NCI-H82 treated with DMSO at 0.1 percent for 48 hours (cell line): ENCODE measurements around the gene PJA2.
"Not testable (repeated sequence)": the region's sequence is repeated elsewhere in the genome, so short reads cannot be mapped to it uniquely, and the experiment has no call there.

Experiments used
- DNase-seq: peaks from one replicate; lab custom pipeline; 2025; ENCODE audit not compliant: unreplicated experiment; lab: John Stamatoyannopoulos, UW

PJA2 gene

DNA sequence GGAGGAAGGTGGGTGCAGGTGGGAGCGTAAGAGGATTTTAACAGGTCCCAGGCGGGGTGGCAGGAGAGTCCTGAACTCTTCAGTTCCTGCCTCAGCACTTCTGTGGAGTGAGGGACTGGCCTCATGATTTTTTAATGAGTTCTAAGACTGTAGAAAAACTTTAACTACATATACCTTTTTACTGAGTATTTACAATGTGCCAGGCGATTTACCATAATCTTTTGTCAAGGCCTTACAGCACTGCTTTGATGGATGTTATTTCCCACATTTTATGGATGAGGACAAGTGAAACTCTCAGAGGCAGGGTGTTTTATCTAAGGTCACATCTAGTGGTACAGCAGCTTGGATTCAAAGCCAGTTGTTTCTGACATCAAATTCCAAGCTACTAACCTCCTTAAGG, 99.5 kb downstream of the PJA2 start:
- no peak for DNase-seq

- no peak for DNase-seq
Observed at GRCh38 chr5:109309326-109310063, 100.3 kb downstream of the PJA2 start.

DNA sequence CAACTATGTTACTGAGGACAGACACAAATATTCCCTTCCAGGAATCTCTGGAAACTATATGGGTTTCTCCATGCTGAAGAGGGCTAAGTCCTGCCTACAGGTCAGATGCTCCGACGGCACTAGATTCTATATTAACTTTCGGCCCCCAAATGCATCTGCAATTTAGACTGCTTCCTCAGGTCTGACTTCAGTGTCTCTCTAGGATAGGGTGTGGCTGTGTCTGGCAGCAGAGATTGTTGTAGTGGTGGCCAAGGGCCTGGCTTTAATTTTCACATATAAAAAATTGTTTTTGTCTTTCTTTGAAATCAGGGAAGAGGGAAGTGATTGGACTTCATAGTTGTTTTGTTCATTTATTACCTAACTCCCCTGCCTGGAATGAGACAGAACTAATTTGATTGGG, 101.8 kb downstream of the PJA2 start:
- no peak for DNase-seq

- DNase-seq, result no peak
Observed at GRCh38 chr5:109307456-109307855, 102.3 kb downstream of the PJA2 start.

GRCh38 chr5:109305352-109305751, 104.4 kb downstream of the PJA2 start:
- no peak for DNase-seq

DNA sequence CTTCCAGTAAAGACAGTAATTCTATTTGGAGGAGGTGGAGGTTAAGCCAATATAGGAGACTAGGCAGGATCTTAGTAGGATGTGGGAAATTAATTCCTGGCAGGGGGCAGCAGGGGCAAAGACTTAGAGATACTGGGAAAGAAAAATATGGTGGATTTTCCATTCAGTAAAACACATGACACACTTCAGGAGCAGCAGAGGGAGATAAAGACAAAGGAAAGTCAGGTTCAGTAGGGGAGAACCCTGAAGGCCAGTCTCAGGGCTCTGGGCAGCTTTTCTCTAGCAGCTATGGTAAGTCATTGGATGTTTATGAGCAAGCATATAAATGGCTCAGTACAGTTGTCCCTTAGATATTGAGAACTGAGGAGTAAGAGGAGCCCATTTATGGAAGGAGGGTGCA, 105.5 kb downstream of the PJA2 start:
- peak; percentile 84 for DNase-seq

DNA sequence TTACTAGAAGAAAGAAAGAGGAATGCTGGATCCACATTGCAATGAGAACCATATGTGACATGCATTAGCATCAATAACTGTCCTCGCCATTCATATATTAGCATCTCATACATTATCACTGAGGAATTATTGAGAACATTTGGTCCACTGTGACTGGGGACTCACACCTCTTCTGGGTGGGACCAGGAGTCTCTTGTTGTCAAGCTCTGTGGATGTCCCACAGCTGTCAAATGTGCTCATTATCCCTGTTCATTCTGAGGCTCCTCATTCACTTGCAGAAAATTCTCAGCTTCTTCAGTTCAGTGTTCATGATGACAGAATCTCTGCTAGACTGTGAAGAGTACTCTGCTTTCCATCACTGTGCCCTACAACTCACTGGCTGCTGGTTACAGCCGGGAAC, 109.4 kb downstream of the PJA2 start:
- no peak for DNase-seq

DNA sequence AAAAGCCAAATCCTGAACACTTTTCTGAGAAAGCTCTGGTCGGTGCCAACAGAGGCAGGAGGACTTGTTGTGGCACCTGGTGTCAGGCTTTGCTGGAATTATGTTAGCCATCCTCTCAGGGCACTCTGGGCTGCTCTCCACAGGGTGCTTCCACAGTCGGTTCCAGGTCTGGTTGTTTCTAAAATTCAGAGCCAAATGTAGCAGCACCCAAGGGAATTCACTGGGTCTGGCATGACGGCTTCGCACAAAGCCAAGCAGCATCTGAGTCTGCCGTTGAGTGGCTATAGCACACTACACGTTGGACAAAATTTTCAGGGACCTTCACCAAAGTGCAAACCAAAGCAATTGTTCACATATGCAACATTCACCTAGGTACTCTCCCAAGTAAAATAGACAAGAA, 110.2 kb downstream of the PJA2 start:
- DNase-seq, result no peak

GRCh38 chr5:109298794-109299193, 111.0 kb downstream of the PJA2 start:
- no peak for DNase-seq

- no peak for DNase-seq
Observed at GRCh38 chr5:109297900-109298299, 111.9 kb downstream of the PJA2 start.

- no peak for DNase-seq
Observed at GRCh38 chr5:109291090-109291489, 118.7 kb downstream of the PJA2 start.

- DNase-seq, result no peak
Observed at GRCh38 chr5:109290231-109290630, 119.5 kb downstream of the PJA2 start.

- not testable (repeated sequence) for DNase-seq
Observed at GRCh38 chr5:109286628-109287027, 123.1 kb downstream of the PJA2 start.
